ENCODE measurements around the gene ST6GALNAC5.
A peak's percentile ranks its signal among the peaks of the same experiment; 100 is the strongest.

ST6GALNAC5 gene

GRCh38 chr1:77047978-77048614 lies 180.8 kb downstream of the ST6GALNAC5 start:
- no peak for DNase-seq (ENCODE audit: low spot score)

DNA sequence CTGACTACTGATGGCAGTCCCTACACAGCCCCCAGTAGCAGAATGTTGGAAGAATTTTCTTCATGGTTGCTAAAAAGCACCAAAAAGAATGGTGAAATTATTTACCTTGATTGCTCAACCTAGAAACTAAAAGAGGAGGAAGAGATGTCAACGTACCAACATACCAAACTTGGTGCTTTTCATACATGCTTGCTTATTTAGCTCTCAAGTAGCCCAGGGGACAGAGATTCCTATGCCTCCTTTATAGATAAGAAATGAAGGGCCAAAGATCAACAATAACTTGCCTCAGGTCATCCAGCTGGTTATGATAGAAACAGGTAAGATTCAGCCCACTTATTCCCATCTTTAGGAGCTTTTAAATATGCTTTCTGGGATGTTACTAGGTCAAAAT lies 181.3 kb downstream of the ST6GALNAC5 start:
- no peak for DNase-seq (ENCODE audit: low spot score)

DNA sequence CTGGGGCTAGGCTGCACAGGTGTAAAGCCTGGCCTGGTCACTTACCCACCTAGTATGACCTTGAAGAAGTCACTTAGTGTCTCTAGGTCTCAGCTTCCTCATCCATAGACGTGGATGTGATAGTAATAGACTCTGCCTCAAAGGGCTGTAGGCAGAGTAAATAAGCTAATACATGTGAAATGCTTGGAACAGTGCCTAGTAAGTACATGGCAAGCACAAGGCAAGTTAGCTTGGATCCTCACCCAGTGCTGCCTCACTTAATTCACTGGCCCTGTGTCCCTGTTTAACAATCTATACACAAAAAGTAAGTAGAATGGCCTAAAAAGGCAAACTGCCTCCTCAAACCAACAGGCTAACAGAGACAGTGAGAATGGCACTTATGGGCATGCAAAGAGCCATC lies 184.1 kb downstream of the ST6GALNAC5 start:
- DNase-seq (ENCODE audit: low spot score): no peak

- no peak for DNase-seq (ENCODE audit: low spot score)
Measured at GRCh38 chr1:77056525-77056924, 189.2 kb downstream of the ST6GALNAC5 start.

- DNase-seq (ENCODE audit: low spot score): no peak
Measured at GRCh38 chr1:77057994-77058585, 190.8 kb downstream of the ST6GALNAC5 start.

DNA sequence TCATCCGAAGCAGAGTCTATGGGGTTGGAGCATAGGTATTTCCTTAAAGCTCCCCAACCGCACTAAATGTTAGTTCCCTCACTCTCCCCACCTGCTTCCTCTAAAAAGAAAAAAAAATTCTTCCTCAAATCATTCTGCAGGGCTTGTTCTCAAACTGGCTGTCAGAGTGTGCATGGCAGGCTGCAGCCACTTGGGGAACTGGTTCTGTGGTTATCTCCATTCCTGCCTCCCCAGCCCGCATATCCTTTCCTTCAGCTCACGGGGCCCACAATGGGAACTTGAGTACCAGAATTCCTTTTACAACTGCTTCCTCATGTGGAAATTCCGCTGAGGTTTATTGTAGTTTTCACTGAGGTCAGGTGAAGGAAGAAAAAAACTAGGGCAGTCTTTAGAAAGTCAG lies 192.7 kb downstream of the ST6GALNAC5 start:
- no peak for DNase-seq (ENCODE audit: low spot score)

DNA sequence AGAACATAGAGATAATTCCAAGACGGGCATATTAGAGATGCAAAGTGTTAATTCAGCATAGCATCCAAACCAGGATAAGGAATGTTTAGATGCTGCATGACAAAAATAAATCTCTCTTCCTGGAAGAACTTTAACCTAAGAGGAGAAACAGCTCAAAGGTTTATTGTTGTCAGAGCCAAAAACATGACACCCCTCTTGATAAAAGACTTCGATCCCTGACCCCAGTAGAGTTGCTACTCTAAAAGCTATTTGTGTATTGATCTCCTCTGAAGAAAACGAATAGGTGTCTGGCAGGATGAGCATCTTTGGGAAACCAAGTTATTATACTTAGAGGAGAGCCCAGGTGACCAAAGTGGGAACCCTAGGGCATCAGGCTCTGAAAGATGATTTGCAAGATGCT lies 193.9 kb downstream of the ST6GALNAC5 start:
- no peak for DNase-seq (ENCODE audit: low spot score)

GRCh38 chr1:77063118-77063517 lies 195.8 kb downstream of the ST6GALNAC5 start:
- DNase-seq (ENCODE audit: low spot score): peak; percentile 7

GRCh38 chr1:77064246-77064645 lies 197.0 kb downstream of the ST6GALNAC5 start:
- no peak for DNase-seq (ENCODE audit: low spot score)

- no peak for DNase-seq (ENCODE audit: low spot score)
Measured at GRCh38 chr1:77065693-77066342, 198.5 kb downstream of the ST6GALNAC5 start.

GRCh38 chr1:77068013-77068412 lies 200.7 kb downstream of the ST6GALNAC5 start:
- no peak for DNase-seq (ENCODE audit: low spot score)

DNA sequence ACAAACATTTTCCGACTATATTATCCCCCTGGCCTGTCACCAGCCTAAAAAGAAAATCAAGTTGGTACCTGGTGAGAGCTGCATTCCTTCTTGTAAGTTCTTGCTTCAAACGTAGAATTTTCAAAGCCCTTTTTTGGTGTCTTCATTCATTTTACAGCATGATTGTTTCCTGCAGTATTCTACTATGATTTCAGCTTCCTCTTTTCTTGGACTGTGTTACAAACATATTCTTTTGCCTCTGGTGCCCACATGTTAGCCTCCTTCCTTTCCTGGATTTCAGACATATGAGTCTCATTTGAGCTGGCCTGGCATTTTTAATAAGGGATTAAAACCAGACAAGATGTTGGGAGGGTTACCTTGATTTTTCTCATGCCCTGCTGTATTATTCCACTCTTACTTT lies 209.5 kb downstream of the ST6GALNAC5 start:
- DNase-seq (ENCODE audit: low spot score): no peak

- no peak for DNase-seq (ENCODE audit: low spot score)
Measured at GRCh38 chr1:77081834-77082233, 214.6 kb downstream of the ST6GALNAC5 start.

DNA sequence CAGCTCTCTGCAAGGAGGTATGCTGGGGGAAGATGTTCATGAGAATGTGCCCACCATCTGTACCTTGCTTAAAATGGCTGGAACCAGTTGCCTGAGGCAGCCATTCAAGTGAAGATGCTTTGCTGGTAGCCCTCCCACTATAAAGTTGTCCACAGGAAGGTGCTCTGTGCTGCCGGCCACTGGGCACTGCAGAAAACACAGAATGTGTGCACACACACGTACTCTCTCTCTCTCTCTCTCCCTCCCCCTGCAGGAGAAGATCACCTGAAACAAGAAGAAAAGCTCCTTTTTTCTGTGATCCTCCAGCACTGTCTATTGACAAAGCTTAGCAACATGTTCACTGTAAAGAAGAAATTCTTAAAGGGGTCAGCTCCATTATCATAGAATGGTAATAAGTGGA lies 217.2 kb downstream of the ST6GALNAC5 start:
- no peak for DNase-seq (ENCODE audit: low spot score)

- no peak for DNase-seq (ENCODE audit: low spot score)
Measured at GRCh38 chr1:77085109-77085508, 217.8 kb downstream of the ST6GALNAC5 start.

DNA sequence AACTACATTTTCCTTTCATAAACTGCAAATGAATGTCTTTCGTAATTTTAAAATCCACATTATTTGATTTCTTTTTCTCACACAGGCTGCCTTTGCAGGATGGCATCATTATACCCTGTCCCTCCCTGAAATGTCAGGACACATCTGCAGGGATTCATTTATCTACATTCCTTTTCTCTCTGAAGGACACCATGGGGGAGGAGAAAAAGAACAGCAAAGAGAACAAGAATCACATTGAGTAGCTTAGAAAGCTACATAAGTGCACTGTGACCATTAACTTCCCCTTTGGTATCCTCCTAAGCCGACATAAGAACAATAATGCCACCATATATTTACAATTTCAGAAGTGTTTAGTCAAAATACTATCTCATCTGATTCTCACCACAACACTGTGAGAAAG lies 222.5 kb downstream of the ST6GALNAC5 start:
- DNase-seq (ENCODE audit: low spot score): no peak

GRCh38 chr1:77095236-77095635 lies 228.0 kb downstream of the ST6GALNAC5 start:
- DNase-seq (ENCODE audit: low spot score): no peak

DNA sequence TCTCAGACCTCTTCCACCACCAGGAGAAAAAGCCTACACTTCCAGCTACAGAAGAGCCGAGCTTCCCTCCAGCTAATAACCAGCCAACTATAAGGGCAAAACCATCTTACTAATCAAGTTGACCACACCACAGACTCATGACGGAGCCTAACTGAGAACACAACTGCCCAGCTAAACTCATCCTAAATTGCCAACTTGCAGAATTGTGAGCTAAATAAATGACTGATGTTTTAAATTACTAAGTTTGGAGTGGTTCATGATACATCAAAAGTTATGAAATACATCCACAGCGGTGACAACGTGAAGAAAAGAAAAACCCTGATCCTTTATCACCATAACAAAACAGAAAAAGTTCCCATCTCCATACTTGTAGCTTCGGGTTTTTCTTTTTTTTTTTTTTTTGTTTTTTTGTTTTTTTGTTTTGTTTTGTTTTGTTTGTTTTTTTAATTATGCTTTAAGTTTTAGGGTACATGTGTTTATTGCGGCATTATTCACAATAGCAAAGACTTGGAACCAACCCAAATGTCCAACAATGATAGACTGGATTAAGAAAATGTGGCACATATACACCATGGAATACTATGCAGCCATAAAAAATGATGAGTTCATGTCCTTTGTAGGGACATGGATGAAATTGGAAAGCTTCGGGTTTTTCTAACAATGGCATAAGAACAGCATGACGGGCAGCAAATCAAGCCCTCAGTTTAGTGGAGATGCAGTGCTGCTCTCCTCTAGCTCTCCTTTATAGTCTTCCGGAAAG lies 229.4 kb downstream of the ST6GALNAC5 start:
- no peak for DNase-seq (ENCODE audit: low spot score)

GRCh38 chr1:77100875-77101274 lies 233.6 kb downstream of the ST6GALNAC5 start:
- no peak for DNase-seq (ENCODE audit: low spot score)

GRCh38 chr1:77103486-77103885 lies 236.2 kb downstream of the ST6GALNAC5 start:
- DNase-seq (ENCODE audit: low spot score): no peak

DNA sequence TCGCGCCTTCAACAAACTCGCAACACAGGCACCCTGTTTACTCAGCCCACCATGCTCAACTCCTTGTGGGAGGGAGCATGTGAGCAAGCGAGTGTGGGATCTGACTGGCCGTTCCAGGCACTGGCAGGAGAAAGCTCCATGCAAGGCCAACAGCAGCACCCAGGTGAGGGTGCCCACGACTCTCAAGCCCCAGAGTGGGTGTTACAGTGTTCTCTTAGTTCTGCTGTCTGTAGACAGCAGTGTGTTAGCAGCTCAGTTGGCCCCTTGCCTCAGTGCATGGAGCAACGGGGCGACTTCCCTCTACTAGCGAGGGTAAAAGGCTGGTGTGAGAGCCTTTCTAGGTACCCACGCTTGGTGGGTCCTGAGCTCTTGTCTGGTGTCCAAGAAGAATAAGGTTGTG lies 237.4 kb downstream of the ST6GALNAC5 start:
- no peak for DNase-seq (ENCODE audit: low spot score)
